Smooth muscle cell (in vitro differentiated cells): ENCODE data around the gene JAK3. TPM values are rescaled to one million over a fixed set of nuclear protein-coding genes. Genes with fewer than 3 reads are reported as not detected.

Experiments
- polyA plus RNA-seq: library from polyadenylated mRNA; unstranded; fragments of >200 nt; fragmentation: Nextera tagmentation; extraction: Ambion mirVana; gene quantifications from 2 replicates; pipeline ENCODE4 v1.2.1, GENCODE V29; 2016
- small RNA-seq: library from RNA; depleted of rRNA; stranded (forward); fragments of <200 nt; gene quantifications from one replicate; pipeline ENCODE3, GENCODE V24; 2014
- total RNA-seq: library from RNA; depleted of rRNA; stranded (reverse); fragments of >200 nt; gene quantifications from 2 replicates; pipeline ENCODE4 v1.2.3, GENCODE V29; 2014

JAK3 gene
- total and polyA plus RNA-seq, 2 experiments from 2014 or later, result 8.8 to 10.7 TPM

Small RNA genes lying within 50 kb of the gene (small RNA-seq; reads per million reads assigned to genes)
- gene SNORA68, result not detected

Other genes starting within 250 kb of the JAK3 start
- 0.63 and 2.1 TPM in 2 replicates for gene UNC13A, start 159.6 kb downstream of the JAK3 start, total RNA-seq
- 0.21 and 0.85 TPM in 2 replicates for gene UNC13A, start 159.6 kb downstream of the JAK3 start, polyA plus RNA-seq
- 10.2 and 11.7 TPM in 2 replicates for gene MAP1S, start 128.5 kb downstream of the JAK3 start, total RNA-seq
- 55.5 and 62.1 TPM in 2 replicates for gene MAP1S, start 128.5 kb downstream of the JAK3 start, polyA plus RNA-seq
- 1.0 and 18.0 TPM in 2 replicates for gene FCHO1, start 96.5 kb downstream of the JAK3 start, total RNA-seq
- 5.3 and 5.7 TPM in 2 replicates for gene FCHO1, start 96.5 kb downstream of the JAK3 start, polyA plus RNA-seq
- 0.67 and 2.8 TPM in 2 replicates for gene B3GNT3, start 52.8 kb downstream of the JAK3 start, total RNA-seq
- 0.56 TPM in 1 of 2 replicates, not detected in the other for gene B3GNT3, start 52.8 kb downstream of the JAK3 start, polyA plus RNA-seq
- 1.1 TPM in 1 of 2 replicates, not detected in the other for gene INSL3, start 26.5 kb downstream of the JAK3 start, total RNA-seq
- gene INSL3, start 26.5 kb downstream of the JAK3 start, polyA plus RNA-seq, result 0.80 and 1.8 TPM in 2 replicates
- gene RPL18A, start 11.9 kb upstream of the JAK3 start, total RNA-seq, result 795 and 867 TPM in 2 replicates
- gene RPL18A, start 11.9 kb upstream of the JAK3 start, polyA plus RNA-seq, result 1,267 and 1,311 TPM in 2 replicates
- gene SLC5A5, start 24.0 kb upstream of the JAK3 start, total RNA-seq, result not detected in 2 replicates
- not detected in 2 replicates for gene SLC5A5, start 24.0 kb upstream of the JAK3 start, polyA plus RNA-seq
- gene CCDC124, start 85.0 kb upstream of the JAK3 start, total RNA-seq, result 32.1 and 34.5 TPM in 2 replicates
- 156 and 179 TPM in 2 replicates for gene CCDC124, start 85.0 kb upstream of the JAK3 start, polyA plus RNA-seq
- gene KCNN1, start 119.1 kb upstream of the JAK3 start, total RNA-seq, result 0.22 and 5.3 TPM in 2 replicates
- 4.2 and 4.6 TPM in 2 replicates for gene KCNN1, start 119.1 kb upstream of the JAK3 start, polyA plus RNA-seq
- 3.5 and 4.4 TPM in 2 replicates for gene ARRDC2, start 160.2 kb upstream of the JAK3 start, total RNA-seq
- gene ARRDC2, start 160.2 kb upstream of the JAK3 start, polyA plus RNA-seq, result 4.3 and 6.5 TPM in 2 replicates
- gene IL12RB1, start 239.0 kb upstream of the JAK3 start, total RNA-seq, result not detected in 2 replicates
- not detected in 2 replicates for gene IL12RB1, start 239.0 kb upstream of the JAK3 start, polyA plus RNA-seq
- gene MAST3, start 249.8 kb upstream of the JAK3 start, total RNA-seq, result 3.6 and 4.3 TPM in 2 replicates
- 4.3 and 10.3 TPM in 2 replicates for gene MAST3, start 249.8 kb upstream of the JAK3 start, polyA plus RNA-seq